Small intestine (tissue), 7 donors: ENCODE measurements around the gene SKAP1. TPM values are rescaled to one million over a fixed set of nuclear protein-coding genes. Genes with fewer than 3 reads are reported as not detected.

Experiments used
- DNase-seq, 2 donors: peaks; one replicate each; pipeline versions ENCODE4 v3.0.0 to v3.0.0-alpha.2; 2013
- FAIRE-seq: peaks from 2 replicates; lab custom pipeline; 2012; peaks lifted over from hg19 to GRCh38; lab: Jason Lieb, UNC
- H3K27ac ChIP-seq, 3 donors: one replicate each; pipeline ENCODE4 v1.5.1; 2013; ENCODE audit warnings: low read length in 2 of 3, mild to moderate bottlenecking in 2 of 3, control low read depth in 1 of 3, inconsistent platforms in 1 of 3, low read depth in 1 of 3, moderate library complexity in 1 of 3
- H3K27me3 ChIP-seq, 3 donors: one replicate each; pipeline ENCODE4 v1.6.1; 2013; ENCODE audit warnings: low read length in 3 of 3, inconsistent platforms in 1 of 3; ENCODE audit not compliant: control insufficient read depth in 3 of 3, insufficient read depth in 3 of 3
- H3K36me3 ChIP-seq, 3 donors: one replicate each; pipeline ENCODE4 v1.6.1; 2013; ENCODE audit warnings: low read length in 3 of 3, inconsistent platforms in 1 of 3, low read depth in 1 of 3, mild to moderate bottlenecking in 1 of 3, moderate library complexity in 1 of 3; ENCODE audit not compliant: control insufficient read depth in 3 of 3, insufficient read depth in 2 of 3
- H3K4me1 ChIP-seq, 3 donors: one replicate each; pipeline ENCODE4 v1.6.1; 2013; ENCODE audit warnings: low read length in 2 of 3, inconsistent platforms in 1 of 3, low read depth in 1 of 3, mild to moderate bottlenecking in 1 of 3, moderate library complexity in 1 of 3; ENCODE audit not compliant: control insufficient read depth in 3 of 3, insufficient read depth in 2 of 3
- H3K4me3 ChIP-seq, 3 donors: one replicate each; pipeline ENCODE4 v1.5.1; 2013; ENCODE audit warnings: low read length in 3 of 3, control low read depth in 1 of 3, inconsistent platforms in 1 of 3, low read depth in 1 of 3, mild to moderate bottlenecking in 1 of 3, moderate library complexity in 1 of 3
- H3K9me3 ChIP-seq, 2 donors: one replicate each; pipeline ENCODE4 v1.6.1; 2013; ENCODE audit warnings: low read depth in 1 of 2, low read length in 1 of 2; ENCODE audit not compliant: control insufficient read depth in 2 of 2, insufficient read depth in 1 of 2
- WGBS, 3 donors: extraction: QIAGEN DNeasy Blood & Tissue Kit; methylation state at CpG; one replicate each; pipeline ENCODE4 v1.1.7; 2013; 5-methylcytosine and 5-hydroxymethylcytosine counted together
- polyA plus RNA-seq, 4 donors: library from polyadenylated mRNA; stranded (reverse) in 3 of 4; unstranded in 1 of 4; fragments of 200-250 nt in 3 of 4; fragments of 120-200 nt in 1 of 4; gene quantifications; one replicate each; pipeline versions ENCODE4 v1.2.1 to v1.2.3, GENCODE V29; 2013
- donor health status: healthy with polysubstance abuse.
- donor health status: control.
- donor health status: control.
- donor health status: Bipolar disorder and iron deficiency.
- donor health status: healthy.

The SKAP1 gene
- polyA plus RNA-seq, 4 donors = 1.8 to 8.1 (median 2.1) TPM

GRCh38 chr17:48137656-48138055, 292.4 kb downstream of the SKAP1 start:
- Histone ChIP-seq H3K4me1 (no peaks in the 10 kb centered on the region), H3K4me3 (no peak overlapping the region), H3K27ac (no peak overlapping the region), H3K36me3 (no peaks in the 10 kb centered on the region), H3K27me3 (peaks cover 0 to 4% (median 0%) of the 10 kb centered on the region in 3 donors), H3K9me3 (no peaks in the 10 kb centered on the region)
- FAIRE-seq (no peak), DNase-seq (no peak)
- WGBS, 3 donors = 53 to 61% (median 56%) methylated on average over 1 of the region's 1 CpG

DNA sequence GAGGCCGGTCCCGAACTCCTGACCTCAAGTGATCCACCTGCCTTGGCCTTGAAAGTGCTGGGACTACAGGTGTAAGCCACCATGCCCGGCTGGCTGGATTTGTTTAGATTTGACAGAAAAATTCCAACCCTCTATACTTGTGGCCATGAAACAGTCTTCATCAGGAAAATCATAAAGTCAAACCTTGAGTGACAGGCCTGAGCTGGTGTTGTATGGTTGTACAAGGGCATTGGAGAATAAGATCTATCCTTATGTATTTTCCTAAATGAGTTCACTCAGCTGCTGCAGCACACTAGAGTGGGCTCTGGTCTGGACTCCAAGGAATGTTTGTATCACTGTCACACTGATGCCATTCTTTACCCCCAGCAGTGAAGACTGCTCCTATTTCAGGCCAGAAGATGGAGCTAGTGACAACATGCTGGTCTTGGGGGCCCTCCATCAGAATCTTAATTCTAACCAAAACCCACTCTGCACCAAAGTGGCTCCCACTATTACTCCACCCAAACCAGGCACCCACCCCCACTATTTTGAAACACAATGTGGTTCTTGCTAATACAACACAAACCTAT, 295.0 kb downstream of the SKAP1 start:
- H3K27ac ChIP-seq = no peak overlapping the region
- 81 to 85% (median 82%) methylated on average over 3 of the region's 3 CpGs for WGBS, 3 donors
- H3K27me3 ChIP-seq = peaks cover 0 to 4% (median 0%) of the 10 kb centered on the region in 3 donors
- no peaks in the 10 kb centered on the region for H3K9me3 ChIP-seq
- no peaks in the 10 kb centered on the region for H3K4me1 ChIP-seq
- DNase-seq (no peak), FAIRE-seq (no peak)
- no peaks in the 10 kb centered on the region for H3K36me3 ChIP-seq
- H3K4me3 ChIP-seq = no peak overlapping the region

GRCh38 chr17:48132385-48132784, 297.6 kb downstream of the SKAP1 start:
- no peak for DNase-seq
- no peak overlapping the region for H3K4me3 ChIP-seq

DNA sequence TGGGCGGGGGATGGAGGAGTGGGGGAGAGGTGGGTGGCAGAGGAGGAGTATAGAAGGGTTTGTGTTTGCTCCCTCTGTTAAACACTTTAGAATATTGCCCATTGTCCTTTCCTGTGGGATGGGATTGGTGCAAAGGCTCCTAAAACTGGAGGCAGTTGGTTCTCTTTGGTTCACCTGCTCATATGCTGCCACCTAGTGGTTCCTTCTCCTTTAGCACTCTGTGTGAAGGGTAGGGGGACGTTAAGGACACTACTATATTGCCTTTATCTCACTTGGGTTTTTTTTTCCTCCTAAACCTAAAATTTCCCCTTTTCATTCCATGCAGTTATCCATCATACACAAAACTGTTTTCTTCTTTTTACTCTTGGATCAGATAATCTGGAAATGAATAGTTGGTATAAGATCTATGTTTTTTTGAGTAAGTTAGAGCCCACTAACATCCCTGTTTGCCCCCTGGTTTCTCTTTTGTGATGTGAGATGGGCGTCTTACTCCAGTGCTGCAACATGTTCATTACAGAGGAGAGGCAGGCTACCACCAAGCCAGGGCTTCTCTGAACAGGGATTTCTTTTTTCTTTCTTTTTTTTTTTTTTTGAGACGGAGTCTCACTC, 298.7 kb downstream of the SKAP1 start:
- WGBS, 3 donors = 46 to 52% (median 49%) methylated on average over 4 of the region's 4 CpGs
- H3K9me3 ChIP-seq = no peaks in the 10 kb centered on the region
- H3K27ac ChIP-seq = no peak overlapping the region
- peaks cover 0 to under 1% (median 0%) of the 10 kb centered on the region in 3 donors for H3K36me3 ChIP-seq
- peak; percentile 65 to 68 for DNase-seq
- H3K4me3 ChIP-seq = no peak overlapping the region
- no peaks in the 10 kb centered on the region for H3K27me3 ChIP-seq
- H3K4me1 ChIP-seq = no peaks in the 10 kb centered on the region
- FAIRE-seq = no peak

More at GRCh38 chr17:48132385-48132784, 297.6 kb downstream of the SKAP1 start:
- no peak for FAIRE-seq
- 74 to 77% (median 76%) methylated on average over 5 of the region's 5 CpGs for WGBS, 3 donors
- Histone ChIP-seq H3K27me3 (no peaks in the 10 kb centered on the region), H3K36me3 (no peaks in the 10 kb centered on the region), H3K9me3 (no peaks in the 10 kb centered on the region), H3K27ac (no peak overlapping the region), H3K4me1 (no peaks in the 10 kb centered on the region)

DNA sequence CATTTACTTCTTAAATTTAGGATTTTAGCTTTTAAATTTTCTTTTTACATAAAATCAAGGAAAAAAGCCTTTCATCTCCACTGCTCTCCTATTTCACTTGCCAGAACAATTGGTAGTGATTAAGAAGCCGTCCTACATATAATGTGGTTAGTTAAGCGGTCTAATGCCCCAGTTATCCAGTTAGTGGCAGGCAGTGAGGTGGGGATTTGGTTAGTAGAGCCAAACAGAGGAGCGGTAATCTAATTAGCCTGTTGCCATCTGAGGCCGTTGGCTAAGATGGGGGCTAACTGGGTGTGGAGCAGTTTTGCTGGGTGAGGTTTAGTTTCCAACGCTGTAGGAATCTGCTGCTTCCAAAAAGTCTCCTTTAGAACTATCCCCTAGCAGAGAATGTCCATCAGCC, 300.0 kb downstream of the SKAP1 start:
- Histone ChIP-seq H3K4me1 (no peaks in the 10 kb centered on the region), H3K27ac (no peak overlapping the region), H3K9me3 (no peaks in the 10 kb centered on the region), H3K36me3 (peaks cover 0 to 6% (median 0%) of the 10 kb centered on the region in 3 donors), H3K27me3 (no peaks in the 10 kb centered on the region), H3K4me3 (no peak overlapping the region)
- FAIRE-seq = no peak
- DNase-seq = no peak
- WGBS, 3 donors = 55 to 79% (median 67%) methylated on average over 5 of the region's 5 CpGs

DNA sequence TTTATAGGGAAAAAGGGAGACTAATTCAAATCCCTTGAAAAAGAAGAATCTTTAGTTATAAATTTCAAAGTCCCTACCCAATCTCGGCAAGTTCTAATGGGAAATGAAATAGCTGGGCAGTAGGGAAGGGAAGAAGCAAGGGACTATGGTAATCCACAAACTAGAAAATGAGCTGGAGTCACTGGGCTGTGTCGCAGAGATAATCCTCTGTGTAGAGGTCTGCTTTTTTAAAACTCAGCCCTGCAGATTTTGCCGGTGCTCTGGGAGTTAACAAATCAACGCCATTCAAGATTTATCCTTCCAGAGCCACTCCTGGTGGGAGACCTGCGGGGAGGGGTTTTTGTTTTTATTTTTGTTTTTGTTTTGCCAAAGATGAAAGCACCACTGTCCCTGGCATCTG, 301.6 kb downstream of the SKAP1 start:
- Histone ChIP-seq H3K36me3 (peaks cover 0 to 8% (median 0%) of the 10 kb centered on the region in 3 donors), H3K4me3 (no peak overlapping the region), H3K27me3 (no peaks in the 10 kb centered on the region), H3K9me3 (no peaks in the 10 kb centered on the region), H3K27ac (no peak overlapping the region), H3K4me1 (no peaks in the 10 kb centered on the region)
- FAIRE-seq = no peak
- DNase-seq = no peak
- 50 to 53% (median 52%) methylated on average over 5 of the region's 5 CpGs for WGBS, 3 donors

DNA sequence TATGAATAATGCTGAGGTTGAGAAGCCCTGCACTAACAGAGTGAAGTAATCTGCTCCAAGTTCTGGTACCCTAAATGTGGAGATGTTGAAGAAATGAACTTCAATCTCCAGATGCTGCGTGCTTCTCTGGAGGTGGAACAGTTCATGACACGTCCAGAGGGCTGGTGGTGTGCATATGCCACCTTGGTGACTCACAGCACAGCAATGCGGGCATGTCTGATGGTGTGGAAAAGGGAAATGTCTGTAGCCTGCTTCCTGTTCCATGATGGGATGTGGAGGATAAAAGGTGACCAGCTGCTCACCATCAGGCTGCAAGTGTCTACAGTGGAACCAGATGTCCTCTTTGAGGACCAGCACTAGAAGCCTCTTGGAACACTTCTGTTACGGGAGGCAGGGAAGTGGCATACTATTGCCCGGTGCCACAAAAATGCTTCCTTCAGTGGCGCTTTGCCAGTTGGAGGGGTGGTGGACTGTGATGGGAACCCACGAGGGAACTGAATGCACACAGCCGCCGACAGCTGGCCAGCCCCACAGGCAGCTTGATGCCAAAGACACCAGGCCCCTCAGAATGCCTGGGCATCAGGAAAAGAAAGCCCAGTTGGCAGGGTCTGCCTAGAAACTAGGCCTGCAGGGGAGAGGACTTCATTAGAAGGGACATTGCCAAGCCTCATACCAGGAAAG, 302.5 kb downstream of the SKAP1 start:
- Histone ChIP-seq H3K9me3 (no peaks in the 10 kb centered on the region), H3K4me3 (no peak overlapping the region), H3K4me1 (no peaks in the 10 kb centered on the region), H3K27me3 (no peaks in the 10 kb centered on the region), H3K27ac (no peak overlapping the region), H3K36me3 (peaks cover 2 to 16% (median 4%) of the 10 kb centered on the region in 3 donors)
- DNase-seq (no peak), FAIRE-seq (no peak)
- 71 to 78% (median 78%) methylated on average over 9 of the region's 9 CpGs for WGBS, 3 donors

- Histone ChIP-seq H3K27me3 (no peaks in the 10 kb centered on the region), H3K9me3 (no peaks in the 10 kb centered on the region), H3K27ac (no peak overlapping the region), H3K36me3 (peaks cover 6 to 25% (median 6%) of the 10 kb centered on the region in 3 donors), H3K4me1 (no peaks in the 10 kb centered on the region), H3K4me3 (no peak overlapping the region)
- FAIRE-seq (no peak), DNase-seq (no peak)
- 82 to 92% (median 90%) methylated on average over 7 of the region's 7 CpGs for WGBS, 3 donors
These were observed 303.5 kb downstream of the SKAP1 start for GRCh38 chr17:48126532-48126850.
